Measurements from ENCODE around the gene PLPP2.

Gene PLPP2

GRCh38 chr19:327291-328024 lies 36.3 kb upstream of the PLPP2 start:
- H3K36me3 ChIP-seq (ENCODE audit: insufficient read depth, low read depth, low read length): peaks cover 93% of the 10 kb centered on the region
- no peak overlapping the region for H3K9ac ChIP-seq (ENCODE audit: low read depth, low read length)
- H3K27me3 ChIP-seq (ENCODE audit: insufficient read depth, low read length): no peaks in the 10 kb centered on the region
- no peak overlapping the region for H3K27ac ChIP-seq (ENCODE audit: low read length)
- H3K9me3 ChIP-seq (ENCODE audit: insufficient read depth, low read depth, low read length): peaks cover 4% of the 10 kb centered on the region
- no peak overlapping the region for H3K4me3 ChIP-seq (ENCODE audit: low read length)
- H3K4me1 ChIP-seq (ENCODE audit: insufficient read depth, low read length): no peaks in the 10 kb centered on the region

DNA sequence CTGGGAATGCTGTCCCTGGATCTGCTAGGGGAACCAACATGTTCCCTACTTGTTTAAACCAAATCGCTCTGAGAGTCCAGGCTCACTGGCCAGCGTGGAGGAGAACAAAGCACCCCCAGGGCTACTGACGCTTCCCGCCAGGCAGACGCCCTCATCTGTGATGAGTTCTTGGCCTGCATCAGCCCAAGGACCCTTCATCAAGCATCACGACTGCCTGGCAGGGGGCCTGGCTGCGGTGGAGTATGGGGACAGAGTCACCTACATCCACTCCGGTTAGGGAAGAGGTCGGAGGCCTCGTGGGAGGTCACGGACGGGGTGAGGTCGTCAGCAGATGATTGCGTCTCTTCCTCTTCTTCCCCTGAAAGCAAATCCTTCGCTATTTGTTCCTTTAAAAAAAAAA lies 35.7 kb upstream of the PLPP2 start:
- no peak overlapping the region for H3K27ac ChIP-seq (ENCODE audit: low read length)
- H3K4me1 ChIP-seq (ENCODE audit: insufficient read depth, low read length): no peaks in the 10 kb centered on the region
- H3K36me3 ChIP-seq (ENCODE audit: insufficient read depth, low read depth, low read length): peaks cover 95% of the 10 kb centered on the region
- peaks cover 4% of the 10 kb centered on the region for H3K9me3 ChIP-seq (ENCODE audit: insufficient read depth, low read depth, low read length)
- no peak overlapping the region for H3K4me3 ChIP-seq (ENCODE audit: low read length)
- H3K27me3 ChIP-seq (ENCODE audit: insufficient read depth, low read length): no peaks in the 10 kb centered on the region
- H3K9ac ChIP-seq (ENCODE audit: low read depth, low read length): no peak overlapping the region

GRCh38 chr19:325937-326565 lies 34.8 kb upstream of the PLPP2 start:
- Histone ChIP-seq H3K4me1 (ENCODE audit: insufficient read depth, low read length) (no peaks in the 10 kb centered on the region), H3K27ac (ENCODE audit: low read length) (no peak overlapping the region), H3K9ac (ENCODE audit: low read depth, low read length) (no peak overlapping the region), H3K9me3 (ENCODE audit: insufficient read depth, low read depth, low read length) (peaks cover 5% of the 10 kb centered on the region), H3K36me3 (ENCODE audit: insufficient read depth, low read depth, low read length) (peaks cover 97% of the 10 kb centered on the region), H3K27me3 (ENCODE audit: insufficient read depth, low read length) (no peaks in the 10 kb centered on the region), H3K4me3 (ENCODE audit: low read length) (no peak overlapping the region)

GRCh38 chr19:325173-325936 lies 34.2 kb upstream of the PLPP2 start:
- no peak overlapping the region for H3K27ac ChIP-seq (ENCODE audit: low read length)
- peaks cover 97% of the 10 kb centered on the region for H3K36me3 ChIP-seq (ENCODE audit: insufficient read depth, low read depth, low read length)
- no peak overlapping the region for H3K4me3 ChIP-seq (ENCODE audit: low read length)
- H3K4me1 ChIP-seq (ENCODE audit: insufficient read depth, low read length): no peaks in the 10 kb centered on the region
- no peaks in the 10 kb centered on the region for H3K27me3 ChIP-seq (ENCODE audit: insufficient read depth, low read length)
- peaks cover 12% of the 10 kb centered on the region for H3K9me3 ChIP-seq (ENCODE audit: insufficient read depth, low read depth, low read length)
- H3K9ac ChIP-seq (ENCODE audit: low read depth, low read length): no peak overlapping the region

DNA sequence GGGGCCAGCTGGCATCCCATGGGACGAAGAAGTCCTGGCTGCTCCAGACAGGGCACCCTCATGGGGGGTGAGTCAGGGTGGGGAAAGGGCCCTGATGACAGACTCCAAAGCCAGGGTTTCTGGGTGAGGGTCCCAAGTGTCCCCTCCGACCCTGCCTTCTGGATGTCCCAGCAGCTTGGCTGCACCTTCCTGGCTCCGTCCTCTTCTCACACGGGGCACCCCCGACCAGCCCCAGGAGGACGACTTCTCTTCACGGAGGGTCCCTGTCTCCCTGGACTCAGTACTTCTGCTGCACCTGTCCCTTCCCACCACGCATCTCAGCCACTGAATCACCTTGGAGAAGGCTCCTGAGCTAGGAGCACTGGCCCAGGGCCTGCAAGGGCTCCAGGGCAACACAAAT lies 33.5 kb upstream of the PLPP2 start:
- Histone ChIP-seq H3K27ac (ENCODE audit: low read length) (no peak overlapping the region), H3K27me3 (ENCODE audit: insufficient read depth, low read length) (no peaks in the 10 kb centered on the region), H3K9ac (ENCODE audit: low read depth, low read length) (no peak overlapping the region), H3K4me1 (ENCODE audit: insufficient read depth, low read length) (no peaks in the 10 kb centered on the region), H3K36me3 (ENCODE audit: insufficient read depth, low read depth, low read length) (peaks cover 95% of the 10 kb centered on the region), H3K9me3 (ENCODE audit: insufficient read depth, low read depth, low read length) (peaks cover 14% of the 10 kb centered on the region), H3K4me3 (ENCODE audit: low read length) (no peak overlapping the region)

GRCh38 chr19:322616-323015 lies 31.4 kb upstream of the PLPP2 start:
- H3K4me1 ChIP-seq (ENCODE audit: insufficient read depth, low read length): no peaks in the 10 kb centered on the region
- H3K27ac ChIP-seq (ENCODE audit: low read length): no peak overlapping the region
- H3K36me3 ChIP-seq (ENCODE audit: insufficient read depth, low read depth, low read length): peaks cover 85% of the 10 kb centered on the region
- no peaks in the 10 kb centered on the region for H3K27me3 ChIP-seq (ENCODE audit: insufficient read depth, low read length)
- H3K9me3 ChIP-seq (ENCODE audit: insufficient read depth, low read depth, low read length): peaks cover 10% of the 10 kb centered on the region
- no peak overlapping the region for H3K4me3 ChIP-seq (ENCODE audit: low read length)
- no peak overlapping the region for H3K9ac ChIP-seq (ENCODE audit: low read depth, low read length)

GRCh38 chr19:318509-318774 lies 27.2 kb upstream of the PLPP2 start:
- Histone ChIP-seq H3K9ac (ENCODE audit: low read depth, low read length) (no peak overlapping the region), H3K9me3 (ENCODE audit: insufficient read depth, low read depth, low read length) (peaks cover 10% of the 10 kb centered on the region), H3K4me1 (ENCODE audit: insufficient read depth, low read length) (no peaks in the 10 kb centered on the region), H3K27ac (ENCODE audit: low read length) (no peak overlapping the region), H3K36me3 (ENCODE audit: insufficient read depth, low read depth, low read length) (peaks cover 76% of the 10 kb centered on the region), H3K27me3 (ENCODE audit: insufficient read depth, low read length) (no peaks in the 10 kb centered on the region), H3K4me3 (ENCODE audit: low read length) (no peak overlapping the region)

DNA sequence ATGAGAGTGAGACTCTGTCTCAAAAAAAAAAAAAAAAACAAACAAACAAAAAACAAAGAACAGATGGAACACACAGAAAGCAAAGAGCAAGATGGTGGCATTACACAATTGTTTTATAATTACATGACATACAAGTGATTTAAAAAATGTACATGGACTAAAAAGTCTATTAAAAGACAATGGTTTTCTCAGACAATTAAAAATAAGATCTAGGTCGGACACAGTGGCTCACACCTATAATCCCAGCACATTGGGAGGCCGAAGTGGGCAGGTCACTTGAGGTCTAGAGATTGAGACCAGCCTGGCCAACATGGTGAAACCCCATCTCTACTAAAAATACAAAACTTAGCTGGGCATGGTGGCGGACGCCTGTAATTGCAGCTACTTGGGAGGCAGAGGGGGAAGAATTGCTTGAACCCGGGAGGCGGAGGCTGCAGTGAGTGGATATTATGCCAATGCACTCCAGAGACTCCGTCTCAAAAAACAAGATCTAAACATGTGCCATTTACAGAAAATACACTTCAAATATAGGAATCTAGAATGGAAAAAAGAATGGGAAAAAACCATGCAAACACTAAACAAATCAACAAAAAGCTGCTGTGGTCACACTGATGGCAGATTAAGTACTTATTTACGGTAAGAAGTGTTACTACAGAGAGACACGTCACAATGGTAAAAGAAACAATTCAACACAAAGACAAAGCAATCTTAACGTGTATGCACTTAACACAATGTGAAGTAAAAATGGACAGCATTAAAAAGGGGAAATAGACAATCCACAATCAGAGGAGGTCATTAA lies 26.7 kb upstream of the PLPP2 start:
- Histone ChIP-seq H3K27me3 (ENCODE audit: insufficient read depth, low read length) (no peaks in the 10 kb centered on the region), H3K27ac (ENCODE audit: low read length) (no peak overlapping the region), H3K9me3 (ENCODE audit: insufficient read depth, low read depth, low read length) (peaks cover 10% of the 10 kb centered on the region), H3K9ac (ENCODE audit: low read depth, low read length) (no peak overlapping the region), H3K4me3 (ENCODE audit: low read length) (no peak overlapping the region), H3K36me3 (ENCODE audit: insufficient read depth, low read depth, low read length) (peaks cover 76% of the 10 kb centered on the region), H3K4me1 (ENCODE audit: insufficient read depth, low read length) (no peaks in the 10 kb centered on the region)

- peaks cover 72% of the 10 kb centered on the region for H3K36me3 ChIP-seq (ENCODE audit: insufficient read depth, low read depth, low read length)
- H3K4me3 ChIP-seq (ENCODE audit: low read length): no peak overlapping the region
- H3K9me3 ChIP-seq (ENCODE audit: insufficient read depth, low read depth, low read length): peaks cover 6% of the 10 kb centered on the region
- H3K27me3 ChIP-seq (ENCODE audit: insufficient read depth, low read length): no peaks in the 10 kb centered on the region
- no peaks in the 10 kb centered on the region for H3K4me1 ChIP-seq (ENCODE audit: insufficient read depth, low read length)
- H3K27ac ChIP-seq (ENCODE audit: low read length): no peak overlapping the region
- H3K9ac ChIP-seq (ENCODE audit: low read depth, low read length): no peak overlapping the region
Observed at GRCh38 chr19:315811-316210, 24.6 kb upstream of the PLPP2 start.

- H3K9me3 ChIP-seq (ENCODE audit: insufficient read depth, low read depth, low read length): no peaks in the 10 kb centered on the region
- no peak overlapping the region for H3K4me3 ChIP-seq (ENCODE audit: low read length)
- no peaks in the 10 kb centered on the region for H3K27me3 ChIP-seq (ENCODE audit: insufficient read depth, low read length)
- H3K4me1 ChIP-seq (ENCODE audit: insufficient read depth, low read length): no peaks in the 10 kb centered on the region
- H3K9ac ChIP-seq (ENCODE audit: low read depth, low read length): no peak overlapping the region
- peaks cover 65% of the 10 kb centered on the region for H3K36me3 ChIP-seq (ENCODE audit: insufficient read depth, low read depth, low read length)
- no peak overlapping the region for H3K27ac ChIP-seq (ENCODE audit: low read length)
Observed at GRCh38 chr19:313988-314815, 23.0 kb upstream of the PLPP2 start.
